HG03565 (cell line): ENCODE results near the gene ASCC3.
"Not testable (repeated sequence)": the region's sequence is repeated elsewhere in the genome, so short reads cannot be mapped to it uniquely, and the experiment has no call there.

Experiments used
- ATAC-seq: cut with Tn5 transposase; IDR thresholded peaks from one replicate; pipeline ENCODE4 v1.9.1; 2021; ENCODE audit warnings: mild to moderate bottlenecking, moderate library complexity; ENCODE audit not compliant: unreplicated experiment

Gene ASCC3

GRCh38 chr6:100670056-100670455, 211.1 kb downstream of the ASCC3 start:
- no peak for ATAC-seq

GRCh38 chr6:100665041-100665380, 216.1 kb downstream of the ASCC3 start:
- ATAC-seq = peak; percentile 97

GRCh38 chr6:100664274-100665040, 216.7 kb downstream of the ASCC3 start:
- ATAC-seq = peak; percentile 17

GRCh38 chr6:100663219-100663863, 217.8 kb downstream of the ASCC3 start:
- ATAC-seq = no peak

- ATAC-seq = no peak
These were observed 218.9 kb downstream of the ASCC3 start for GRCh38 chr6:100662264-100662663.

GRCh38 chr6:100658486-100658885, 222.6 kb downstream of the ASCC3 start:
- no peak for ATAC-seq

- peak; percentile 56 for ATAC-seq
These were observed 223.3 kb downstream of the ASCC3 start for GRCh38 chr6:100657678-100658330.

GRCh38 chr6:100641147-100641546, 240.0 kb downstream of the ASCC3 start:
- ATAC-seq = not testable (repeated sequence)

- ATAC-seq = no peak
These were observed 247.9 kb downstream of the ASCC3 start for GRCh38 chr6:100633096-100633777.

- no peak for ATAC-seq
These were observed 250.6 kb downstream of the ASCC3 start for GRCh38 chr6:100630536-100630935.

GRCh38 chr6:100627911-100628758, 253.0 kb downstream of the ASCC3 start:
- no peak for ATAC-seq

GRCh38 chr6:100626721-100627120, 254.4 kb downstream of the ASCC3 start:
- no peak for ATAC-seq

- ATAC-seq = no peak
These were observed 258.0 kb downstream of the ASCC3 start for GRCh38 chr6:100622907-100623692.

- no peak for ATAC-seq
These were observed 260.9 kb downstream of the ASCC3 start for GRCh38 chr6:100620085-100620840.

GRCh38 chr6:100618351-100618671, 262.8 kb downstream of the ASCC3 start:
- no peak for ATAC-seq

- no peak for ATAC-seq
These were observed 263.3 kb downstream of the ASCC3 start for GRCh38 chr6:100617633-100618350.

- no peak for ATAC-seq
These were observed 266.2 kb downstream of the ASCC3 start for GRCh38 chr6:100614933-100615332.

GRCh38 chr6:100614386-100614785, 266.7 kb downstream of the ASCC3 start:
- no peak for ATAC-seq

GRCh38 chr6:100613656-100614055, 267.5 kb downstream of the ASCC3 start:
- ATAC-seq = no peak
